Ishikawa (cell line): Measurements from ENCODE around the gene CAPZB.

Experiments
- CEBPB ChIP-seq: IDR thresholded peaks from 2 replicates; pipeline ENCODE4 v1.6.1; 2012
- CREB1 ChIP-seq: IDR thresholded peaks from 2 replicates; pipeline ENCODE4 v1.6.1; 2012; ENCODE audit warnings: low read depth
- EGR1 ChIP-seq: IDR thresholded peaks from 2 replicates; pipeline ENCODE4 v1.6.1; 2012
- EP300 ChIP-seq: IDR thresholded peaks from 2 replicates; pipeline ENCODE4 v1.6.1; 2012; ENCODE audit warnings: borderline replicate concordance
- FOXM1 ChIP-seq: IDR thresholded peaks from 2 replicates; pipeline ENCODE4 v1.6.1; 2012; ENCODE audit warnings: low read depth, borderline replicate concordance
- MAX ChIP-seq: IDR thresholded peaks from 2 replicates; pipeline ENCODE4 v1.6.1; 2012
- NFIC ChIP-seq: IDR thresholded peaks from 2 replicates; pipeline ENCODE4 v1.6.1; 2012
- RAD21 ChIP-seq: IDR thresholded peaks from 2 replicates; pipeline ENCODE4 v1.6.1; 2012; ENCODE audit warnings: low read depth
- REST ChIP-seq: IDR thresholded peaks from 2 replicates; pipeline ENCODE4 v1.6.1; 2012; ENCODE audit warnings: low read depth, mild to moderate bottlenecking
- TAF1 ChIP-seq: IDR thresholded peaks from 2 replicates; pipeline ENCODE4 v1.6.1; 2012; ENCODE audit warnings: low read depth, mild to moderate bottlenecking
- TCF12 ChIP-seq: IDR thresholded peaks from 2 replicates; pipeline ENCODE4 v1.6.1; 2012; ENCODE audit warnings: low read depth
- TEAD4 ChIP-seq: IDR thresholded peaks from 2 replicates; pipeline ENCODE4 v1.6.1; 2012
- YY1 ChIP-seq: IDR thresholded peaks from 2 replicates; pipeline ENCODE4 v1.6.1; 2012; ENCODE audit warnings: low read depth
- ZBTB7A ChIP-seq: IDR thresholded peaks from 2 replicates; pipeline ENCODE4 v1.6.1; 2012; ENCODE audit warnings: low read depth
- TF ChIP-seq, protein P1 (sequence below): IDR thresholded peaks from 2 replicates; pipeline ENCODE4 v1.6.1; 2012

The CAPZB gene

GRCh38 chr1:19409477-19410341 is 75.6 kb downstream of the CAPZB start:
- TF ChIP-seq YY1 (no peak), MAX (no peak), RAD21 (no peak), NFIC (no peak), CREB1 (no peak), REST (no peak), EGR1 (no peak), ZBTB7A (no peak), CEBPB (no peak), EP300 (no peak), TCF12 (no peak), TEAD4 (no peak), TAF1 (no peak), FOXM1 (no peak)
- TF ChIP-seq, protein P1, sequence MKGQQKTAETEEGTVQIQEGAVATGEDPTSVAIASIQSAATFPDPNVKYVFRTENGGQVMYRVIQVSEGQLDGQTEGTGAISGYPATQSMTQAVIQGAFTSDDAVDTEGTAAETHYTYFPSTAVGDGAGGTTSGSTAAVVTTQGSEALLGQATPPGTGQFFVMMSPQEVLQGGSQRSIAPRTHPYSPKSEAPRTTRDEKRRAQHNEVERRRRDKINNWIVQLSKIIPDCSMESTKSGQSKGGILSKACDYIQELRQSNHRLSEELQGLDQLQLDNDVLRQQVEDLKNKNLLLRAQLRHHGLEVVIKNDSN: no peak

DNA sequence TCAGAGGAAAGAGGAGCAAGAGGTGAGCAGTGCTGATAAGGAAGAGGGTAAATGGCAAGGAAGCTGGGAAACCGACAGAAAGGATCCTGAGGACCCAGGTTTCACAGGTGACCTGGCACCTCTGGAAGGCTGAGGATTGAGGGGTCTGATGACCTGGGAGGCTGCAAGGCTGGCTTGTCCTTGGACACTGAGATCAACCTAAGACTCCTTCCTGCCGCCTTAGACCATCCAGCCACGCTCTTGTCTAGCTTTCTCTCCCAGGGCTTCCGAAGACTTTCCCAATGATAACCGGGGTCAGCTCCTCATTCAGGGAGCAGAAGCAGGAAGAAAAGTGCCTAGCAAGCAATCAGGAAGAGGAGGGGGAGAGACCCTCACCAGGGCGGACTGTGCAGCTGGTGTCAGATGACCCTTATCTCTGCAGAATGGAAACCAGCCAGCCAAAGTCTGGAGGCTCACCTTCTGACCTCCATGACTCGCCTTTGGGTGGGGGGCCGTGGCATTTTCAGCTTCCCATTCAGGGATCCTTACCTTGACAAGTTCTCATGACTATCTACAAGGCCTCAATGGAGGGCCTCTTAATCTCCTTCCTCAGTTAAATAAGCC is 77.7 kb downstream of the CAPZB start:
- TF ChIP-seq TAF1: no peak

DNA sequence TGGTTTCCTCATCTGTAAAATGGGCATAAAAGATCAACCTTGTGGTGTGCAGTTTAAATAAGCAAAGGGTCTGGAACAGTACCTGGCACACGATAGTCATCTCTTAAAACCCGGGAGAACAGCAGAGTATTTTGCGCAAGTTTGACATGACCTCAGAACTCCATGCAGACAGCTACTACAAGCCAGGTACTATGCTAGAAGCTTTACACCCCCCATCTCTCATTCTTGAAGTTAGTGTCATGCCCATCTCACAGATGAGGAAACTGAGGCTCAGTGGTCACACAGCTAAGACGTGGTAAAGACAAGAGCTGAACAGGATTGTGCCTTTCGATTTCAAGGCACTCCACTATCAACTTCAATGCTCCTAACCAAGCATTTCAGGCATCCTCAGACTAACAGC is 78.7 kb downstream of the CAPZB start:
- no peak for TF ChIP-seq TEAD4
- no peak for TF ChIP-seq EP300
- no peak for TF ChIP-seq MAX
- no peak for TF ChIP-seq REST
- TF ChIP-seq NFIC: no peak
- no peak for TF ChIP-seq CEBPB
- TF ChIP-seq CREB1: no peak
- TF ChIP-seq ZBTB7A: no peak
- no peak for TF ChIP-seq RAD21
- TF ChIP-seq YY1: no peak
- TF ChIP-seq FOXM1: no peak
- no peak for TF ChIP-seq TCF12

GRCh38 chr1:19405761-19406487 is 79.4 kb downstream of the CAPZB start:
- TF ChIP-seq, protein P1: no peak
- TF ChIP-seq RAD21 (no peak), YY1 (no peak), TEAD4 (no peak), REST (no peak), EP300 (no peak), FOXM1 (no peak), ZBTB7A (no peak), MAX (no peak), CEBPB (no peak), TCF12 (no peak), NFIC (no peak)
